NCI-H2227 (cell line): ENCODE measurements around the gene DLX3.

Experiments used
- DNase-seq: peaks from one replicate; lab custom pipeline; 2025; ENCODE audit not compliant: unreplicated experiment; lab: John Stamatoyannopoulos, UW

DLX3 gene

DNA sequence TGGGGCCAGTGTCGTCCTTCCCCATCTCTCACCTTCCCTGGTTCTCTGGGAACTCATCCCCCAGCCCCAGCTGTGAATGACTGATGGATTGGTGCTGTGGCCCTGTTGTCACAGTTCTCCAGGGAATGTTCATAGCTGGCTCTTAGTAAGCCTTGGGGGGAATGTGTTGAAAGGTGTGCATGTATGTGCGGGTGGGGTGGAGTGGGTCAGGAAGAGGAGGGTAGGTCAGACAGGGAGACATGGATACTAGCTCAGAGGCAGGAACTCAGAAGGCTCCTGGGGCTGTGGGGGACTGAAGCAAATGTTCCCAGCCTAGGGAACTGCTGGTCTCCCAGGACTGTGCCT is 21.8 kb downstream of the DLX3 start:
- DNase-seq: no peak

DNA sequence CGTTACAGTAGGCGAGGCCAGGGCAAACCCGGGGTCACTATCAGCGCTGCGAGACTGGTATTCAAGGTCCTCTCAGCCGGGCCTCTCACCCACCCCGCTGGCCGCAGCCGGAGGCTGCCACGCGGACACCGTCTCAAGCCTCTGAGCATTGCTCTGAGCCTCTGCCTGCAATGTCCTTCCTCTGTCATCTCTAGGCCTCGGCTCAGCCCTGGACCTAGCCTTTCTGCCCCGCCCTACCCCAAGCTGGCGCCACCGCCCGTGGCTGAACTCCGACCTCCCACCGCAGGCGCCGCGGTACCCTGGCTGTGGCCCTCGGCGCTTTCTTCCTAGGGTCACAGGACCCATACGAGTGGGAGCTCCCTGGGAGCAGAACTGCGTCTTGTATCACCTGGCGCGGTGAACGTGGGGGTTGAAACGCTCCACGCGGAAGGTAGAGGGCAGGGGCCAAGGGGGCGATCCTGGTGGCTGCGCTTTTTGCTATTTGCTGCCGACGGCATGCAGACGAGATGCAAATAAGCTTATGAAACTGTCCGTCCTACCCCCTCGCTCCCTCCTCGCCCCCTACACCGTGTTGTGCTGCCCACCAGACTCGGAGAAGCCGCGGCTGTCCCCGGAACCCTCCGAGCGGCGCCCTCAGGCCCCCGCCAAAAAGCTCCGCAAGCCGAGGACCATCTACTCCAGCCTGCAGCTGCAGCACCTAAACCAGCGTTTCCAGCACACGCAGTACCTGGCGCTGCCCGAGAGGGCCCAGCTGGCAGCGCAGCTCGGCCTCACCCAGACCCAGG is 22.3 kb downstream of the DLX3 start:
- no peak for DNase-seq

DNA sequence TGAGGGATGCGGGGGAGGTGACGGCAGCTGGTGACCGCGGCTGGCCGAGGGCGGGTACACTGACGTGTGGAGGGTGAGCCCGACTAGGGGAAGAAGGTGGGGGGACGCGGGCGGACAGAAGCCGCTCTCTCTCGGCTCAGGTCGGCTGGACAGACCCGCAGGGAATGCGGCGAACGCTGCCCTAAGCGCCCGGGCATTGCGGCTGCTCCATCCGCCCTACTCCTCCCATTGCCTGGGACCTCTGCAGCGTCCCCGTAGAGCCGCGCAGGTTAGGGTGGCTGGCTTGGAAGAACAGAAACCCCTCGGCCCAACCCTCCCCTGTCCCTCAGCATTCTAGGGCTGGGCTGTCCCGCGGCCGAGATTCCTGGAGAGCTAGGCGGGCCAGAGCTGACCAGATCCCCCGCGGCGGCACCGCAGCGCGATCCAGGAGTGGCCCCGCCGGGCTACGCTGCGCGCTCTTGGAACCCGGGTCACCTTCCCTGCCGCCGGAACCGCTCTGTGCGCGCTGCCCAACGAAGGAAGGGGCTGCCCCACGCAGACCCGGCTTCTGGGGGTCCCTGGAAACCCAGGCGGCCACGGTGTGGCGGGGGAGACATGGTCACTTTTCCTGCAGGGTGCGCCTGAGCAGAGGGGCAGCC is 23.1 kb downstream of the DLX3 start:
- no peak for DNase-seq

DNA sequence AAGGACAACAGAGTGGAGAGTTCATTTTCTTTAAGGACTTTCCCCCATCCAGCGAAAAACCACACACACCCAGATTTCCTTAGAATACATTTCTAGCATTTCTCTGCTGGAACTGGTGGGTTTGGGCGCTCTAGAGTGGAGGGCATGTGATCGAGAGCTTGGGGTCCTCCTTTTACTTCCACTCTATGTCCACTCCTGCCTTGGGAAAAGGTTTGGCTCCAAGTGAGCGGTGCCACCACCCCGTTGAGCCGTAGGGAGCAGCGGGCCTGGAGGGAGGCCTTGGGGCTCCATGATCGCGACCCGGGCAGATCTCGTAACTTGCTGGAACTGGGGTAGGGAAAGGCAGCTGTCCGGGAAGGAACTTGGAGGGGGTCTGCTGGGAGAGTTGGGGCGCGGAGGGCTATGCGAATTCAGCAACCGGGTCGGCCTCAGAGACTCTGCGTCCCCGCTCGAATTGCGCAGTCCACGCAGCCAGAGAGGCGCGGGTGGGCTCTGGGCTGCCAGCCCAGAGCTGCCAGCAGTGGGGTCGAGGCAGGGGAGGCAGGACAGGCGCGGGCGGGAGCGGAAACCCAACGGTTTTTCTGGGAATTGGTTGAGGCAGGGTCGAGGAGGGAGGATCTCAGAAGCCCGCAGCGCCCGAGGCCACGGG is 23.7 kb downstream of the DLX3 start:
- no peak for DNase-seq

DNA sequence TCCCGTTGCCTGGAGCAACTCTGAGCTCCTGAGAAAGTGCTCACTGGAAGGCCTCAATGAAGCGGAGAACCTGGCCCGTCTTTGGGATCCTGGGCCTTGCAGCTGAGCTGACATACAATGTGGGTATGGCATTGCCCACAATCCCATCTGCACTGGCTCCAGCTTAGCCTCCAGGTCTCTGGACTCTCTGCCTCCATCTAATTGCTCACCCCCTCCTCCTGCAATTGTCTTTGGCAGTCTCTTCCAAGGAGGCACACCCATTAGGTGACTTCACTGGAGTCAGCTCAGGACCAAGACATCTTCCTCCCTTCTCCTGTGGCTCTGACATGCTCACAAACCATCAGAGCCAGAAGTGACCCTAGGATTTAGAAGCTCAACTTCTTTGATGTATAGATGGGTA is 24.5 kb downstream of the DLX3 start:
- DNase-seq: no peak

DNA sequence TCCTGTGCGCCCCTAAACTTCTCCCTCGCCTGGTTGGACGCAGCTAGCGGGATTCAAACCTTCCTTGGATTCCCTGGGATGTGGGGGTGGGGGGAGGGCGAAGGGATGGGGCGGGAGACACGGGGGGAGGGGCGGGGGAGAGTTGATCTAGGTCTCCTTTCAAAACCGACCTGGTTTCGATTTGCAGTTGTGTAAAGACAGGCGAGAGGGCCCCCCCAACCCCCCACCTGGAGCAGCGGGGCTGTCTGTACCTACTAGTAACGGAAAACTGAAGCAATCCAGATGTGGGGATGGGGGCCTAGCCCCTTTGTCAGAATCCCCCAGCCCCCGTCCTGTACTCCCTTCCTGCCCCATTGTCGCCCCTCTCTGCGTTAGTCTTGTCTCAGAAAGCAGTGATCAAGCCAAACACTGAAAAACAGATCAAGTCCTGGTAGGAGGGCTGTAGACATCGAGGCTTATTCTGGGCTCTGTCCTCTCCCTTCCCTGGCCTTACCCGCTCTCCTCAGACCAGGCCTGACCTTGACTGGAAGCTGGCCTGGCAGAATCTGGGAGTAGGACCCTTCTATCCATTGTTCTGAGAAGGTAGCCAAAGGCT is 25.1 kb downstream of the DLX3 start:
- peak; percentile 38 for DNase-seq

DNA sequence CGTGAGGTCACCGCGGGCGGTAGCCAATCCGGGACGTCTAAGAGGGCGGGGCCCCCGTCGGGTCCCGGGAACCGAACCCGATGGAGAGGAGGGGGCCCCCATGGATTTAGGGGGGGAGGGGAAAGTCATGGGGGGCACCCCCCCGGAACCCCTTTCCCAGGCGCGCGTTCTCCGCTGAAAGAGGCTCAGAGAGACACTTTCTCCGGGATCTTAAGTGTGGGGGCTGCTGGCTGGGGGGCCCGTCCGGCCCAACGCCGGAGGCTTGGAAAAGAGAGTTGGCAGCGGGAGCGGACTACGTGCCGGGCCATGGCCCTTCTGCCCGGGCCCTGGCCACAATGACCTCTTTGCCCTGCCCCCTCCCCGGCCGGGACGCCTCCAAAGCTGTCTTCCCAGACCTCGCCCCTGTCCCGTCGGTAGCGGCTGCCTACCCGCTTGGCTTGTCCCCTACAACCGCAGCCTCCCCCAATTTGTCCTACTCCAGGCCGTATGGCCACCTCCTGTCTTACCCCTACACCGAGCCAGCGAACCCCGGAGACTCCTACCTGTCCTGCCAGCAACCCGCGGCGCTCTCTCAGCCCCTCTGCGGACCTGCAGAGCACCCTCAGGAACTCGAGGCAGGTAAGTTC is 25.8 kb downstream of the DLX3 start, which contains the start of gene DLX4:
TSS of gene DLX4 (plus strand) at position 57 of the 626 bp plus-strand sequence. CDS start at position 336, 279 bp downstream.
- DNase-seq: no peak

DNA sequence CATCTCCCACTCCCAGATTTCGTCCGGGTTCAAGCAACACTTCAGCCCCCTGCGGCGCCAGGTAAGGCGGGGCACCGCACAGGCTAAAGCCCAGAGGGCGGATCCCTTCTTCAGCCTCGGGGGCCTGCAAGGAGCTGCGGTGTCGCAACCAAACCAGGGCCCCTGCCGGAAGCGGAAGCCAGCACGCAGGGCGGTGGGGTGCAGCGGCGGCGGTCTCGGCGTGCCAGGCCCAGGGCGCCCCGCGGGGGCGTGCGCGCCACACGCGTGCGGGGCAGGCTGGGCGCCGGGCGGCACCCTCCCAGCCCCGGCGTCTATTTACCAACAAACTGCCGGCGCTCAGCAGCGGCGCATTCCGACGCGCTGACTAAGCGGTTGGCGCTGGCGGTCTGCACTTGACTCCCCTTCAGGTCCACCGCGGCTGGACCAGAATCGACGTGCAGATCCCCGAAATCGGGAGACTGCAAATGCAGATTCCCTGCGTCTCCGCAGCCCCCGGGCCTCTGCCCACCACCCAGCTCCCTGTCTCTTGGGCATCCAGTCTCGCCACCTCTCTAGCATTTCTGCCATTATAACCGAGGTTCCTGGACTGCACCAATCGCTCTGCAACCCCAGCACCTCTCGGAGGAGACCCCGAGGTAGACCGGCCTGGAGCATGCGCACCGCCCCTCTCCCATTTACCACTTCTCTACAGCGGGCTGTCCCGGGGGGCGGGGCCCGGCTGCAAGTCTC is 26.5 kb downstream of the DLX3 start:
- DNase-seq: peak; percentile 96

DNA sequence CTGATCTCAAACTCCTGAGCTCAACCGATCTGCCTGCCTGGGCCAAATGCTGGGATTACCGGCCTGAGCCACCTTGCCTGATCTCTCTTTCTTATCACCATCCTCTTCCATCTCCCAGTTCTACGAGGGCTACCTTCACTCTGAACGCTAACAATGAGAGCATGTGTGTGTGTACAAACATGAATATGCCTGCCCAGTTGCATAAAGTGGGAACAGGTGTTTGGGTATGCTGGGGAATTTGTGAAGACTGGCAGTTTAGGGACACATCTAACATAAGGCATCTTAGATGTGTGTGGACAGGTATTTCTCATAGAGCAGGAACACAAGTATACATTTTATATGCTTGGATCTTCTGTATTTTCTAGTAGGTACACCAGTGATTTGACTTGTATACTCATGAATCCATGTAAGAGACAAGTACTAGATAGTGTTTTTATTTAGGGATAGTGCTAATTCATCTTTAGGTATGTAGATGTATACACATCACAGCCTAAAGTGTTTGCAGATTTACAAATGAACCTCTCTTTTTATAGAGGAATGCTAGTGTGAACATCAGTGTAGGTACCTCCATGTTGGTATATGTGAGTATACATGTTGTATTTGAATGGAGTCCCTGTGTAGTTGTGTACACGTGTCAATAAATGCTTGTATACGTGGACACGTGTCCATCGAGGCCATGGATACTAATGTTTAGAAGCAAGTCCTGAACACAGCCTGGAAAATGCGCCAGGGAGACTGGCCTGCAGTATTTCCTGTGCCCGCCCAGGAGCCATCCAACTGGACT is 27.2 kb downstream of the DLX3 start:
- no peak for DNase-seq

DNA sequence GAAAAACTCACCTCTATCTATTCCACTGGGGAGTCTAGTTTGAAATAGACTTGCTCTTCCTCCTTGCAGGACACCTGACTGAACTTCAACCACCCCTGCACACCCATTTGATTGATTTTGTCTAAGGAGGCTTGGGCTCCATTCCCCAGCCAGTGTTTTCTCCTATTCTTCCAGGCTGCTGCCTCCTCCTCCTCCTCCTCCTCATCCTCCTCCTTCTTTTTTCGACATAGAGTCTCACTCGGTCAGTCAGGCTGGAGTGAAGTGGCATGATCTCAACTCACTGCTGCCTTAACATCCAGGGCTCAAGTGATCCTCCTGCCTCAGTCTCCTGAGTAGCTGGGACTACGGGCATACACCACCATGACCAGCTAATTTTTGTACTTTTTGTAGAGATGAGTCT is 27.8 kb downstream of the DLX3 start:
- DNase-seq: no peak

DNA sequence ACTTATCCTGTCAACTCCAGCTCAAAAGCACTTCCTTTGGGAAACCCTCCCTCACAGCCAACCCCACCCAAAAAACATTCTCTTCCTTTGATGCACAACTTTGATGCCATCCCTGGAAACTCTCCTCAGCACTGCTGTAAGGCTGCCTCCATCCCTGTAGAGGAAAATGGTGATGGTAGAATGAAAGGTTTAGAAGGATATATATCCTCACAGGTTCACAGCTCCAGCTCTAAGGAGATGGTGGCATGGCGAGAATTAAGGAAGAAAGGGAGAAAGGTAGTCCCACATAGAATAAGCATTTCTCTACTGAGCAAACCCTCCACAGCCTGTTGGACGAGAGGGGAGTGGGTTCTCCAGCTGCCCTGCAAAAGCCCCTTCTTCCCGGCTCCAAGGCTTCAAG is 28.3 kb downstream of the DLX3 start:
- no peak for DNase-seq

DNA sequence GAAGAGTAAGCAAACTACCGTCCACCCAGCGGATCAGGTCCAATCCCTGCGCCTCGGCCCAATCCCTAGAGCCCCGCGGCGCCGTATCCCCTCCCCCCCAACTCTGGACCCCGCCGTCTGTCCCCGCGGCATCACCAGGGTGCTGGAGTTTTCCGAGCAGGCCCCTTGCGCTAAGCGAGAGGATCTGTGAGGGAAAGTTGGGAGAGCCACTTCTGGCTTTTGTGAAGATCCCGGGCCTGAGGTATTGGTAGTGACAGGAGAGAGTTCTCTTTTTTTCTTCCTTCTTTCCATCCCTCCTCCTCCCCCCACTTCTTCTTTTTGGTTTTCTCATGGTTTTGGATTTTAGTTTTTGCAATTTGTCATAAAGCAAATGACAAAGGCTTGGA is 29.5 kb downstream of the DLX3 start:
- DNase-seq: no peak

DNA sequence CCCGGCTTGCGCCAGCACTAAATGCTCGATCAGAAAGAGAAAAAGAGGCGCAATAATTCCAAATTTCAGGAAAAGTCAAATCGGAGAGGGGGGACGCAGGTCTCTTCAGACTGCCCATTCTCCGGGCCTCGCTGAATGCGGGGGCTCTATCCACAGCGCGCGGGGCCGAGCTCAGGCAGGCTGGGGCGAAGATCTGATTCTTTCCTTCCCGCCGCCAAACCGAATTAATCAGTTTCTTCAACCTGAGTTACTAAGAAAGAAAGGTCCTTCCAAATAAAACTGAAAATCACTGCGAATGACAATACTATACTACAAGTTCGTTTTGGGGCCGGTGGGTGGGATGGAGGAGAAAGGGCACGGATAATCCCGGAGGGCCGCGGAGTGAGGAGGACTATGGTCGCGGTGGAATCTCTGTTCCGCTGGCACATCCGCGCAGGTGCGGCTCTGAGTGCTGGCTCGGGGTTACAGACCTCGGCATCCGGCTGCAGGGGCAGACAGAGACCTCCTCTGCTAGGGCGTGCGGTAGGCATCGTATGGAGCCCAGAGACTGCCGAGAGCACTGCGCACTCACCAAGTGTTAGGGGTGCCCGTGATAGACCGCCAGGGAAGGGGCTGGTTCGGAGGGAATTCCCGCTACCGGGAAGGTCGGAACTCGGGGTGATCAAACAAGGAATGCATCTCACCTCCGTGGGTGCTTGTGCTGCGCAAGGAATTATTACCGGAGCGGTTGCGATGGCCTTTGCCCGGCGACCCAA is 30.1 kb downstream of the DLX3 start:
- DNase-seq: no peak

DNA sequence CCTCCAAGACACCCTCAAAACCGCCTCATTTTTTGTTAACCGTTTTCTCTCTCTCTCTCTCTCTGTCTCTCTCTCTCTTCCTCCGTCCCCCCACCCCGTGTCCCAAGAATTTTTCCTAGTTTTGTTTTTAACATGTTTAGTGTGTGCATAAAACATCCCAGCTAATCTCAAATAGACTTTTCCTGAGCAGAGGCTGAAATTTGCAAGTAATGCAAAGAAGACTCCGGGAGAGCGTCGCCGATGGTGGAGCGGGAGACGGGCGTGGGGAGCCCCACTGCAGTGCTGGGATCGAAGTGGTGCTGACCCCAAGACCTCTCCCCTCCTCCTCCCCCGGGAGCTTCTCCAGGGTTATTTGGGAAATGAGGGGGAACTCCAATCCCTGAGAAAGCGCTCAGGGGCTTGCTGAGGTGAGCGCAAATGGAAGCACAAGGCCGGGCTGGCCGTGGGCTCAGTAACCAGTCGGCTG is 30.7 kb downstream of the DLX3 start:
- no peak for DNase-seq

DNA sequence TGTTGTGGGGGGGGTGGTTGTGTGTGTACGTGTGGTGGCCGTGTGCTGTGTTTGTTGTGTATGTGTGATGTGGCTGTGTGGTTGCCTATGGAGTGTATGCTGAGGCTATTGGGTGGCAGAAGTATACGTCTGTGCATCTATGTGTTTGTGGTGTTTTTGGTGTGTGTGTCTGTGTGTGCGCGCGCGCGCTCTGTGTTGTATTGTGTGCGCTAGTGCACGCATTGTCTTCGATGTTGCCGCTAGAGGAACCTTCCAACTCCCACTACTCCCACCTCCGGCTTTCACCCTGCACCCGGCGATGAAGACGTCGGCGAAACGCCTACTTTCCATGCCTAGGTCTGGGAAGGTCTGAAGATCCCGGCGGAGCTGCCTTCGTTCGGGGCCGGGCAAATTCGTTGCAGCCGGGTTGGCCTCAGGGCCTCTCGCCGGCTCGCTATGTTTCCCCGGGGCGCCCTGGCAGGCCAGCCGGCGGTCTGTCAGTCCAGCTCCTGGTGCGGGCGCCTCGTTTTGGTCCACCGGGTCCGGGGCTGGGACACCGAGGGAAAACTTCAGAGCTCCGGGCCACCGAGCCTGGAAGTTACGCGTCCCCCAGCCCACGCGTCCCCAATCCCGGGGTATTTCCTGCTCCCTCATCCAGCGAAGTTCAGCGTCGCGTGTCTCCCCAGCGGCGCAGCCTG is 31.3 kb downstream of the DLX3 start:
- no peak for DNase-seq

DNA sequence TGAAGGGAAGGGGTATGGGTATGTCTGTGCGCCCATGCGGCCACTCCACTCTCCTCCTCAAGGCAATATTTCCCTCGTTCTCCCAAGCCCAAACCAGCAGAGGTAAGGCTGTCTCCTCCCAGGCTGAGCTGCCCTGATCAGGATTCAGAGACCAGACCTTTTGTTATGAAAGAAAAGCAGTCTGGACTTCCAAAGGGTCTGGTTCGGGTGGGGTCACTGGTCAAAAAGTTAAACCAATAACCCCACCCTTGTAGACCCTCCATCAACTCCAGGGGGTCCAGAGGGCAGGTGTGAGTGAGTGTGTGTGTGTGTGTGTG is 31.8 kb downstream of the DLX3 start:
- no peak for DNase-seq

DNA sequence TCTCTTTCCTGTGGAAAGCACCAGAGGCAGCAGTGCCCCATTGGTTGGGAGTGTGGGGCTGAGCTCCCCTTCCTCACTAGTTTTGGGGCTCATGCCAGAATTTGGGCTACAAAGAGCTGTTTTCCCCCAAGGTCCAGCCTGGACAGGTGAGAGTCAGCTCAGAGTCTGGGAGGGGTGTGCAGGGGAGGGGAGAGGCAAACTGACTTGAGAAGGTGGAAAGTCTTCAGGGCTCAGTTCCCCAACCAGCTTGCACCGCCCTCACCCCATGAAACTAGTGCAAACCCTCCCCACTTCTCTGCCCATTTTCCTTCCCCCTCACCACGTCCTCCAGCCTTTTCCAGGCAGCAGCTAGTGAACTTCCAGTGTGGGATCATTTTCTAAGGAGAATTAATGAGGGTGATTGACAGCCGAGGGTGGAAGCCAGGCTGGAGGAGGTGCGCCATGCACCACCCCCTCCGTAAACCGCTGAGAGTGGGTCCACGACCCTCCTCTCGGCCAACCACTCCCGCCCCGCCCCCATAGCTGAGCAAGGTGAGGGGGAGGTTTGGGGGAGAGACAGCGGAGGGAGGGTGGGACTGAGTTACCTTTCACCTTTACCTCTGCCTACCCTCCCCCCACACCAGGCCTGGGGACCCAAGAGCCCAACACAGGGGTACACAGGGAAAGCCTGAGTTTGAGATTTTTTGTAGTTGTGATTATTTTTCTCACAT is 32.3 kb downstream of the DLX3 start:
- no peak for DNase-seq
